ENCODE results near the gene NDUFAF8. TPM values are rescaled to one million over a fixed set of nuclear protein-coding genes. Genes with fewer than 3 reads are reported as not detected.

NDUFAF8 gene
- total and polyA plus RNA-seq, 7 donors: 8.6 to 52.4 (median 30.0) TPM

GRCh38 chr17:81251709-81252301 lies 12.7 kb downstream of the NDUFAF8 start:
- H3K36me3 ChIP-seq: peaks cover 0 to 35% (median 0%) of the 10 kb centered on the region in 4 donors
- peaks cover 0 to 19% (median 18%) of the 10 kb centered on the region in 4 donors for H3K4me1 ChIP-seq
- no peak for DNase-seq
- intact Hi-C loops (cut with DNase I): no loop called here
- H3K9me3 ChIP-seq: no peaks in the 10 kb centered on the region
- H3K27ac ChIP-seq: no peak overlapping the region
- H3K4me3 ChIP-seq: no peak overlapping the region
- TF ChIP-seq CTCF (IDR thresholded peaks at IDR 0.05): no peak
- no peak for TF ChIP-seq POLR2A (IDR thresholded peaks at IDR 0.05)
- TF ChIP-seq POLR2AphosphoS5 (IDR thresholded peaks at IDR 0.05): no peak
- no peak for TF ChIP-seq EP300 (IDR thresholded peaks at IDR 0.05)
- no peaks in the 10 kb centered on the region for H3K27me3 ChIP-seq
- WGBS, 2 donors: 19 to 62% methylated on average over 29 of the region's 29 CpGs

GRCh38 chr17:81252326-81252986 lies 13.3 kb downstream of the NDUFAF8 start:
- intact Hi-C loops (cut with DNase I): no loop called here
- no peak overlapping the region for H3K27ac ChIP-seq
- H3K9me3 ChIP-seq: no peaks in the 10 kb centered on the region
- no peak for TF ChIP-seq CTCF (IDR thresholded peaks at IDR 0.05)
- no peak for TF ChIP-seq EP300 (IDR thresholded peaks at IDR 0.05)
- no peak for TF ChIP-seq POLR2AphosphoS5 (IDR thresholded peaks at IDR 0.05)
- TF ChIP-seq POLR2A (IDR thresholded peaks at IDR 0.05): no peak
- no peak for DNase-seq
- 58 to 85% methylated on average over 15 of the region's 15 CpGs for WGBS, 2 donors
- no peak overlapping the region for H3K4me3 ChIP-seq
- H3K27me3 ChIP-seq: no peaks in the 10 kb centered on the region
- peaks cover 0 to 19% (median 18%) of the 10 kb centered on the region in 4 donors for H3K4me1 ChIP-seq
- peaks cover 0 to 35% (median 0%) of the 10 kb centered on the region in 4 donors for H3K36me3 ChIP-seq

- intact Hi-C loops (cut with DNase I): loop anchor here (1.0 kb wide), 1 partner anchor 348 kb away; no protein-coding TSS in a partner anchor
- peaks cover 0 to 19% (median 18%) of the 10 kb centered on the region in 4 donors for H3K4me1 ChIP-seq
- no peaks in the 10 kb centered on the region for H3K9me3 ChIP-seq
- H3K4me3 ChIP-seq: no peak overlapping the region
- no peak for DNase-seq
- no peak for TF ChIP-seq CTCF (IDR thresholded peaks at IDR 0.05)
- no peak overlapping the region for H3K27ac ChIP-seq
- peaks cover 0 to 35% (median 0%) of the 10 kb centered on the region in 4 donors for H3K36me3 ChIP-seq
- WGBS, 2 donors: 56 to 85% methylated on average over 15 of the region's 15 CpGs
- H3K27me3 ChIP-seq: no peaks in the 10 kb centered on the region
These were observed 13.8 kb downstream of the NDUFAF8 start for GRCh38 chr17:81252987-81253329.

GRCh38 chr17:81253358-81254131 lies 14.4 kb downstream of the NDUFAF8 start:
- Histone ChIP-seq H3K36me3 (peaks cover 0 to 37% (median 0%) of the 10 kb centered on the region in 4 donors), H3K9me3 (no peaks in the 10 kb centered on the region), H3K4me1 (peaks cover 0 to 19% (median 18%) of the 10 kb centered on the region in 4 donors), H3K27ac (peak overlapping the region in 1 of 4 donors; percentile 85), H3K27me3 (no peaks in the 10 kb centered on the region), H3K4me3 (no peak overlapping the region)
- intact Hi-C loops (cut with DNase I): loop anchor here (1.0 kb wide), 1 partner anchor 348 kb away; no protein-coding TSS in a partner anchor
- WGBS, 2 donors: 64 to 68% methylated on average over 19 of the region's 19 CpGs
- DNase-seq: no peak
- TF ChIP-seq CTCF (IDR thresholded peaks at IDR 0.05): peak; percentile 87 to 94 (median 90)
- no peak for TF ChIP-seq POLR2AphosphoS5 (IDR thresholded peaks at IDR 0.05)
- no peak for TF ChIP-seq POLR2A (IDR thresholded peaks at IDR 0.05)
